Fibroblast of the conjunctiva (primary cell): ENCODE measurements around the gene KIAA1210.
"Not testable (repeated sequence)": the region's sequence is repeated elsewhere in the genome, so short reads cannot be mapped to it uniquely, and the experiment has no call there.

Experiments
- DNase-seq: peaks from one replicate; pipeline ENCODE4 v3.0.0-alpha.2; 2010; ENCODE audit warnings: low read depth

Gene KIAA1210

DNA sequence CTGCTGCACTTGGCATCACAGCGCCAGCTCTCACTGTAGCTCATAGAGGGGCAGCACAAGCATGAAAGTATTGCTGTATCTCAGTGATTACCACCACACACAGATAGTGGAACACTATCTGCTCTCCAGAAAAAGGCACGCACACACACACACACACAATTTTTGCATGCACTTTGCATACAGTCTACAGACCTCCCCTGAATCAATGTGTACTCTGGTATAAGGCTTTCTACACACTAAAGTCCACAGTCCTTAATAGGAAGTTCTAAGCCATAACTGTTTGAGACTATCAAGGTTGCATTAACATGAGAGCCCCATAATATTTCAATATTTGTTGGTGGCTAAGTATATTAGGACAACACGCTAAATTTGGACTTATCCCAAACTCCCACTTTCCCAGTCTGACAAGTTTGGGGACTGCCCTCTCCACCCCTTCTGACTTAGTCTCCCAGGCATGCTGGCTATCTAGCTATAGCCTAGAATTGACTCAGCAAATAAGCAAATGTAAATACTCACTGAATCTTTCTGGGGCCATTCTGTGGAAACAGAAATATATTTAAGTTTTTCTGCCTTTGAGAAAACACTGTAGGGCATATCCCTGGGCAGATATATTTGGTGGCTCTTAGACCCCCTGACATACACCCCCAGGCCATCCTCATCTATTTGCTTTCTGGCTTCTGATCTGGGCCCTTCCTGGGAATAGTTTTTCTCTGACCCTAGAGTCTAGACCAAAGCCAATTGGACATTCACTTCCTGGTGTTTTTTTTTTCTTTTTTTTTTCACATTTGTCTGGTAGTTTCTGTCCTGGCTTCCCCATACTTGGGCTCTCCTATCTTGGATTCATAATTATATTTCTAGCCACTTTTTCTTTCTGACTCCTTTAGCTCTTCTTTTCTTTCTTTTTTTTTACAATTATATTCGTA, 91.2 kb downstream of the KIAA1210 start:
- no peak for DNase-seq

GRCh38 chrX:119030990-119031389, 96.6 kb downstream of the KIAA1210 start:
- DNase-seq: no peak

GRCh38 chrX:119029656-119030055, 98.0 kb downstream of the KIAA1210 start:
- DNase-seq: not testable (repeated sequence)

GRCh38 chrX:119028733-119029330, 98.8 kb downstream of the KIAA1210 start:
- no peak for DNase-seq
